HG02970 (cell line): ENCODE data around the gene ERBIN.
A peak's percentile ranks its signal among the peaks of the same experiment; 100 is the strongest.
"Not testable (repeated sequence)": the region's sequence is repeated elsewhere in the genome, so short reads cannot be mapped to it uniquely, and the experiment has no call there.

ENCODE experiments used
- ATAC-seq: cut with Tn5 transposase; IDR thresholded peaks from one replicate; pipeline ENCODE4 v1.9.1; 2021; ENCODE audit warnings: mild to moderate bottlenecking, moderate library complexity, moderate number of reproducible peaks; ENCODE audit not compliant: unreplicated experiment, low FRiP score

ERBIN gene

GRCh38 chr5:65926276-65926783 lies at the start of gene ERBIN:
ERBIN (plus strand) TSS chr5:65926575; CDS start chr5:65992719, 66,144 bp downstream.
- peak; percentile 31 for ATAC-seq

GRCh38 chr5:65876970-65877369 lies 49.4 kb upstream of the ERBIN start:
- no peak for ATAC-seq

- ATAC-seq: not testable (repeated sequence)
Observed at GRCh38 chr5:65879668-65880256, 46.6 kb upstream of the ERBIN start.

- no peak for ATAC-seq
Observed at GRCh38 chr5:65880496-65881072, 45.8 kb upstream of the ERBIN start.

- ATAC-seq: no peak
Observed at GRCh38 chr5:65882278-65882677, 44.1 kb upstream of the ERBIN start.

GRCh38 chr5:65883461-65883860 lies 42.9 kb upstream of the ERBIN start:
- no peak for ATAC-seq

- no peak for ATAC-seq
Observed at GRCh38 chr5:65886387-65886786, 40.0 kb upstream of the ERBIN start.

GRCh38 chr5:65892024-65892423 lies 34.4 kb upstream of the ERBIN start:
- ATAC-seq: not testable (repeated sequence)

GRCh38 chr5:65892801-65893200 lies 33.6 kb upstream of the ERBIN start:
- ATAC-seq: no peak

GRCh38 chr5:65893749-65894430 lies 32.5 kb upstream of the ERBIN start:
- ATAC-seq: no peak

GRCh38 chr5:65895891-65896290 lies 30.5 kb upstream of the ERBIN start:
- no peak for ATAC-seq

- ATAC-seq: no peak
Observed at GRCh38 chr5:65900746-65901145, 25.6 kb upstream of the ERBIN start.

GRCh38 chr5:65902104-65902503 lies 24.3 kb upstream of the ERBIN start:
- ATAC-seq: no peak

GRCh38 chr5:65903581-65903980 lies 22.8 kb upstream of the ERBIN start:
- ATAC-seq: no peak

GRCh38 chr5:65906256-65906655 lies 20.1 kb upstream of the ERBIN start:
- ATAC-seq: no peak

GRCh38 chr5:65907135-65907534 lies 19.2 kb upstream of the ERBIN start:
- ATAC-seq: no peak

GRCh38 chr5:65910711-65911110 lies 15.7 kb upstream of the ERBIN start:
- no peak for ATAC-seq

- no peak for ATAC-seq
Observed at GRCh38 chr5:65912311-65912710, 14.1 kb upstream of the ERBIN start.

- ATAC-seq: no peak
Observed at GRCh38 chr5:65913519-65913918, 12.9 kb upstream of the ERBIN start.

GRCh38 chr5:65914641-65915196 lies 11.7 kb upstream of the ERBIN start:
- no peak for ATAC-seq

GRCh38 chr5:65915661-65916060 lies 10.7 kb upstream of the ERBIN start:
- not testable (repeated sequence) for ATAC-seq
